GM19463 (cell line): ENCODE data around the gene CIZ1.
"Not testable (repeated sequence)": the region's sequence is repeated elsewhere in the genome, so short reads cannot be mapped to it uniquely, and the experiment has no call there.

Source experiments
- ATAC-seq: cut with Tn5 transposase; IDR thresholded peaks from one replicate; pipeline ENCODE4 v1.9.1; 2021; ENCODE audit warnings: mild to moderate bottlenecking, moderate library complexity; ENCODE audit not compliant: unreplicated experiment

CIZ1 gene

DNA sequence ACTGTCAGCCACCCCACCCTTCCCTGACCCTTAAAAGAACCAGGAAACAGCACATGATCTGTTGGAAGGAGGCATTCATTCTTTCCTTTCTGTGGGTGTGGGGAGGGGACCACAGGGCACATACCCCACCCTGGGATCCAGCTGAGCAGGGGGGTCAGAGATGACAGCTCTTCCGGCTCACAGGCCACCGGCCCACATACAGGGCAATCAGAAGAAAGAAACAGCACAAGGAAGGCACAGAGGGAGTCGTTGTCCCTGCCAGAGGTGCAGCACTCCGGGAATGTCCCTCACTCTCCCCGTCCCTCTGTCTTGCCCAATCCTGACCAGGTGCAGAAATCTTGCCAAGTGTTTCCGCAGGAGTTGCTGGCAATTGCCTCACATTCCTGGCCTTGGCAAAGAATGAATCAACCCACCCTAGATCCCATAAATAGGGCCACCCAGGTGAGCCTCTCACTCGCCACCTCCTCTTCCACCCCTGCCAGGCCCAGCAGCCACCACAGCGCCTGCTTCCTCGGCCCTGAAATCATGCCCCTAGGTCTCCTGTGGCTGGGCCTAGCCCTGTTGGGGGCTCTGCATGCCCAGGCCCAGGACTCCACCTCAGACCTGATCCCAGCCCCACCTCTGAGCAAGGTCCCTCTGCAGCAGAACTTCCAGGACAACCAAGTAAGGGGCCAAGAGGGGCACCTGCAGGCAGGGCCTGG lies 42.2 kb downstream of the CIZ1 start, which contains the start of gene LCN2:
Gene LCN2, plus strand, starts transcription at position 453 of the 701 bp plus-strand sequence. Its CDS starts 73 bp downstream, at position 526.
- no peak for ATAC-seq

DNA sequence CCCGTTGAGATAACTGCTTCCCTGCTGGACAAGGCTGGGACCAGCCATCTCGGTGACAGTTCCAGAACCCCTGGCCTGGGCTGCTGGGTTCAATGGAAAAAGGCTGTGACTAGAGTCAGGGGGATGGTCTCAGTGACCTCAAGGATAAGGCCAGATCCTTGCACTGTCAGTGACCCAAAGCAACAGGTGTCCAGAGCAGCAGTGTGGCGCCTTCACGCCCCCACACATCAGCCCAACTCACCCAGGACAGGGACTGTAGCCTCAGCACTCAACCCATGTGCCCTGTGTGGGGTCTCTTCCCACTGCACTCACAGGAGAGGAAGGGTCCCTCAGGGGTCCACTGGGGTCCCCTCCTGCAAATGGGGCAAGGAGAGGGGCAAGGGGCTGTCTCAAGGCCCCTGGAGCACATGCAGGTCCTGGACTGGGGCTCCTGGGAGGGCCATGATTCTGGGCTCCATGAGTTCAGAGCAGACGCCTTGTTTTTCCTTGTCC lies 42.8 kb downstream of the CIZ1 start:
- no peak for ATAC-seq

DNA sequence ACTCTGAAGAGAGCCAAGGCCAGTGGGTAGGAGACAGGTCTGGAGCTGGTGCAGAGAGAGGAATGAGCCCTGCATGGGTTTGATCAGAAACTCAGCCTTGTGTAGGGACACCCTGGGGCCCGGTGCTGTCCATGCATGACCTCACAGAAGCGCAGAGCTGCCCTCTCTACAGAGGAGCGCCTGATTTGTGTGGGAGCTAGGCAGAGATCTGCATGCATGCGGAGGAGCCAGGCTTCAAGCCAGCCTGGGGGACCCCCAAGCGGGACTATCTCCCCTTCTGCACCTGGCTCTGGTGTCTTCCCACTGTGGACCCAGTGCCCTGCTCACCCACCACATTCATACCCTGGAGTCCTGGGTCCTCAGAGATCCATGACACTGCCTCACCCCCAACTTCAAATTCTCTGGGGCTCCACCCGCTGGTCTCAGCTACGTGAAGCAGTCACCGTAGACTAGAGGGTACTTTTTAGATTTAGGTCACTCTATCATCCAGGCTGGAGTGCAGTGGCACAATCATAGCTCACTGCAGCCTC lies 44.7 kb downstream of the CIZ1 start:
- ATAC-seq = no peak

DNA sequence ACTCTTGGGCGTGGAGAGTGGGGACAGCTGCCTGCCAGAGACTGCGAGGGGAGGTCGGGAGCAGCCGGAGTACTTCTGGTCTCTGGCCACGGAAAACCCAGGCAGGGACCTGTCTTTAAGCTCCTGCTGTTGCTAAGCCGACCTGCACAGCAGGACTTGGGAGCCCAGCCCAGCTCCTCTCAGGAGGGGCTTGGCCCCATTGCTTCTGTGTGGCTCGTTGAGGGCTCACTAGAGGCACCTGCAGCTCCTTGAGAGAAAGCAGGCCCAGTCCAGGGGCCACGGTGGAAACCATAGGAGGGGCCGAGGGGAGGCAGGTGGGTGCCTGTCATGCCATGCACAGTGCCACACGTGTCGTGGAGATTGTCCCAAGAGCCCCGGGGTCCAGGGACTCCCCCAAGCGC lies 45.4 kb downstream of the CIZ1 start:
- no peak for ATAC-seq

DNA sequence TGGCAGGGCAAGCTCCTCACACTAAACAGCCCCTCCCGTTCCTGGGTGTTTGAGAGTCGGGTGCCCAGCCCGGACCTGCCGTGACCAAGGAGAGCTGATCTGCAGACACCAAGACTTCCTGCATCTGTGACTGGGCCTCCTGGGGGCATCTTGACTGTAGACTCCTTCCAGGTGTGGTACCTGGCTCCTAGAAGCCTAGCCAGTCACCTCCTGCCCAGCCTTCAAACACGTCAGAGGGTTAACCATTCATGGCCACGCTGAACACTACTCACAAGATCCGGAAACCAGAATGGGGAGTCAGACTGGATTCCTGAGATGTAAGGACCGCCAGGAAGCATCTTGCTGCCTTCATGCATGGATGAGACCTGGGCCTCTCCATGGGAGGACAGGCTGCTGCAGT lies 45.8 kb downstream of the CIZ1 start:
- ATAC-seq = no peak

DNA sequence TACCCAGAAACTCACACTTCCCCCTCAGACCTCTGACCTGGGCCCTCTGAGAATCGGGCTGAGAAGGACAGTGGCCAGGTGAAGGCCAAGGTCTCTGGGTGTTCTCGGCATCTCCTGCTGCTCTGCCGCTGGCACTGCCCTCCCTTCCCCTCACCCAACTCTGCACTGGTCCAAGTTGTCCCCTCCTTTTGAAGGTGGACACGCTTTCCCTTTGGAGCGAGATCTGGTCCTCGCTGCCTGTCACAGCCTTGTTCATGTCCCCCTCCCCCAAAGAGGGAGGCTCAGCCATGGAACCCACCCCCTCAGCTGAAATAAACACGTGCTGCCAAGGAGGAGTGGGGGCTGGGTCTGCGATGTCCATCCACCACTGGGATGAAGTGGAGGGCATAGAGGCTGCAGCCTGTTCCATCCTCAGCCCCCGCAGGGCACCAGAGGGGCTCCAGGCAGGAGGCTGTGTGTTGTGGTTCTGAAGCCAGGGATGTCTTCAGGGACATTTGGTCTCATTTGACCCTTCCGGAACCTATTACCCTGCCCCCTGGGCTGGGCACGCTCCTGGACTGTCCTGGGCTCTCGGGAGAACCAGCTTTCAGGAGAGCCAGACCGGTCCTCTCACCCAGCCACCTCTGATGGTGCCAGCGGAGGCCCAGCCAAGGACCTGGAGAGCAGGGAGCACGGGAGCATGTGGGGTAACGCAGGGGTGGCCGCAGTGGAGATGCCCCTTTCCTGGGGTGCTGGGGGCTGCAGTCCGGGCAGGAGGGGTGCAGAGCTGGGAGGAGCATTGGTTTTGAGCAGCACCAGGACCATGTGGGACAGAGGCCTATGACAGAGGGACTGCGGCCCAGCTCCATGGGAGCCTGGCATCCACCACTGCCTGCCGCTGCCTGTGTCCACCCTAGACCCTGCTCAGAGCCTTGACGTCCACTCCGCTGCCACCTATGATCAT lies 46.9 kb downstream of the CIZ1 start:
- ATAC-seq = no peak

DNA sequence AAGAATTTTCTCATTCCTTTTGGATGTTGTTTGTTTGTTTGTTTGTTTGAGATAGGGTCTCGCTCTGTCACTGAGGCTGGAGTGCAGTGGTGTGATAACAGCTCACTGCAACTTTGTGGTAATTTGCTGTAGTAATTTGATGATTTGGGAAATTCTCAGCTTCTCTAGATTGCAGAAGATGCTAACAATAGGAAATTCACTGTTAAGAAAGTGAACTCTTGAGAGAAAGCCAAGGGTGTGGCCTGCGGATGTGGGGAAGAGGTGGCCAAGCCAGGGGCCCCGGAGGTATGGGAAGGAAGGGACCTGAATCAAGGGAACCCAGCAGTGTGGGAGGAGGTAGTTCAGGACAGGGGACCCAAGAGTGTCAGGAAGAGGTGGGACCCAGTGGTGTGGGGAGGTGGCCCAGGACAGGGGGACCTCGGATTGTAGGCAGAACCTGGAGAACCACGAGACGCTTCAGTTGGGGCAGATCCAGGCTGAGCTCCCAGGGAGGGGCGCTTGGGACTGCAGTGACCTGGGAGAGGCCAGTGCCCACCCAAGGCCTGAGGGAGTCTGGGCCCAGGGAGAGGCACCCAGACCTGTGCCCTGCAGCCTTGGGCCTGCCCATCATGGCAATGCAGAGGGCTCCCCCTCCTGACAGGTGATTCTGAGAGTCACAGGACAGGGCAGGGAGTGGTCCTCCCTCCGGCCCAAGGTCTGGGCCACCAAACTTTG lies 47.7 kb downstream of the CIZ1 start:
- no peak for ATAC-seq

DNA sequence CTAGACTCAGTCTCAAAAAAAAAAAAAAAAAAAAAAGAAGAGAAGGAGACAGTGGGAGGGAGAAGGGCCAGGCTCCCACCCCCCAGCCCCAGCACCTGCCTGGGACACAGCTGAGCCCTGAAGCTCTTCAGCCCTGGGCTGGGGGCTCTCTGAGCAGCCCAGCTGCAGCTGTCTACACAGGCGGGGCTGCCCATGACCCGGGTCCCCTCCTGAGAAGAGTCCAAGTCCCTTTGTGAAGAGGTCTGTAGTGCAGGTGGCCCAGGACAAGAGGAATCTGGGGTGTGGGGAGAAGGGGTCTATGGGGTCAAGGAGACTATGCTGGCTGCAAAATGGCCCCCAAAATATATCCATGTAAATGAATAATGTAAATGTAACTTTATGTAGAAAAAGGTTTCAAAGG lies 48.8 kb downstream of the CIZ1 start:
- ATAC-seq = no peak

DNA sequence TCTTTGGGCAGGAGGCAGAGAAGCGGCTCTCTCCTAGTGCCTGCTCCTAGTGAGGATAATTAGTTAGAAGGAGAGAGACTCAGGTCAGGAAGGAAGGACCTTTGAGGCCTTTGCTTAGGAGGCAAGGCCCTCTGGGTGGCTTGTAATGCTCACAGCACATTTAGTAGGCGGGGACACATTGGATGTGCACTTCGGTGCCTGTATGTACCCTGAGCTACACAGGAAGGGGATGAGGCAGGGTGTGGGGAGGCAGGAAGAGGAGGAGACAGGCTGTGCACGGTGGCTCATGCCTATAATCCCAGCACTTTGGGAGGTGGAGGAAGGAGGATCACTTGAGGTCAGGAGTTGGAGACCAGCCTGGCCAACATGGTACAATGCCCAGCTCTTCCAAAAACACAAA lies 49.3 kb downstream of the CIZ1 start:
- no peak for ATAC-seq

DNA sequence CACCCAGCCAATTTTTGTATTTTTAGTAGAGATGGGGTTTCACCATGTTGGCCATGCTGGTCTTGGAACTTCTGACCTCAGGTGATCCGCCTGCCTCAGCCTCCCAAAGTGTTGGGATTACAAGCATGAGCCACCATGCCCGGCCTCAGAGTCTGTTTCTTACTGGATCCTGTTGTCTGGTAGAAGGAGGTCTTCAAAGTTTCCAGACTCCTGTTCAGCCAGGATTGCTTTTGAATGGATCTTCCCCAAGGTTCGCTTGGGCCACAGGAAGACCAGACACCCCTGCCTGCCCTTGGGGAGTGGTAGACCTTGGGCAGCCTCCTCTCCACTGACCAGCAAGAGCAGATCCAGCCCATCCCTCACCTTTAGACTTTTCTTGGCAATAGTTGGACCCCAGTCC lies 49.8 kb downstream of the CIZ1 start:
- ATAC-seq = no peak

DNA sequence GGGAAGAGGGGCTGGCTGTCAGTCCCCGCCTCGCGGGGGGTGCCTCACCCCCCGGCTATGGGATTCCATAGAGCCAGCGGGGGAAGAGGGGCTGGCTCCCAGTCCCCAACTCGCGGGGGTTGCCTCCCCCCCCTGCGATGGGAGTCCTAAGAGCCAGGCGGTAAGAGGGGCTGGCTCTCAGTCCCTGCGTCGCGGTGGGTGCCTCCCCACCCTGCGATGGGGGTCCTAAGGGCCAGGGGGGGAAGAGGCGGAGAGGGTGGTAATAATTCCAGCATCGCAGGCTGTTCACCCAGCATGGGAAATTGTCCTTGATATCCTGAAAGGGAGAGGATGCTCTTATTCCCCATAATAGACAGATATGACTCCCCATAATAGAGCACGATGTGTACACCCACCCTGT lies 51.8 kb downstream of the CIZ1 start:
- no peak for ATAC-seq

DNA sequence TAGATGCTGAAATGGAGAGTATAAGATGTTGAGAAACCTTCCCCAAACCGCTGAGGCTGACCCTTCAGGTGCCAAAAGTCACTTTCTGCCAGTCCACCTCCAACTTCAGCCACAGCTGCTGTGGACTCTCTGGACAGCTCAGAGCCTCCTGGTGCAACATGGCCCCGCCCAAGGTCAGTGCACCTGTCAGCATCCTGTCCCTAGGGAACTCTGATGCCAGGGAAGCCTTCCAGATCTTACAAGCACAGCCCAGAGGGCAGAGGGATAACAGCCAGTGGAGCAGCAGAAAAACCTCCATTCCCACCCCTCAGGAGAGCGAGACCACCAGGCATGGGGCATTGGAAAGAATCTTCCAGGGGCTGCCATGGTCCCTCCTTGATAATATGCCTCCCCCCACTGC lies 53.4 kb downstream of the CIZ1 start:
- no peak for ATAC-seq

DNA sequence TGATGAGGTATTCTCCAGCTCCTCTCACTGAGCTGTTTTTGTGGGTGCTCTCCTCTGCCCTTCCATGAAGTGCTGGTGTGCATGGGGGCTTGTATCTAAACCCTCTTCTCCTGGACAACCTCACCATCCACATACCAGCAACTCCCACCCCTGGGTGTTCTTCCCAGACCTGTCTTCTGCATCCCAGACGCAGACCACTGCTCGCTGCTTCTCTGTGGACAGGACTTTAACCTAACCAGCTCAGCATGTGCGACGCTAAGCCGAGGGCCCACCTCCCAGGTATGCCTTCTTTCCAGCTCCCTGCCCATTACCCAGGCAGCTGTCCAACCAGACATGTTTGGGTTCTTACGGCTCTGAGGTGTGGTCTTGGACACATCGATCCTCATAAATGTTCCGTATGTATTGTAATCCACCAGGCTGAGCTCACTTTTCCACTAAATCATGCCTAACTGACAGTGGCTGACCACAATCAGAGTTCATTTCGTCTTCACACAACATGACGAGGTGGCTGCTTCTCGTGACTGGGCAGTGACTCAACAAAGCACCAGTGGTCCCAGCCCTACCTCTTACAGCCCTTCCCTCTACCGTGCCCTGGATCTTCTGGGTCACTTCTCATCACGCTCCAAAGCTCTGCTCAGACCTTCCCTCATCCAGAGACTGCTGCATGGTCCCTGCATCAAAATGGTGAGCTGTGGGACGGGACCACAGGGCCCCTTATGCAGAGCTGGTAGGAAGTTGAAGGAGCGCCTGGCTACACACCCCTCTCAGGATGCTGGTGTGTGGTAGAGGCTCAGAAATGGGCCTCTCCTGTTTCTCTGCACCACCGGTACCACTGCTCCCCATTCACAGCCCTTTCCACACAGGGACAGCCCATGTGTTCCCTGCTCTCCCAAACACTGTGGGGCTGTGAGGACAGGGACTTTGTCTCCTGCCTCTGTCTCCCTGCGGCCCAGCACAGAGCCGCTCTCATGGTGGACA lies 54.3 kb downstream of the CIZ1 start:
- ATAC-seq = no peak

DNA sequence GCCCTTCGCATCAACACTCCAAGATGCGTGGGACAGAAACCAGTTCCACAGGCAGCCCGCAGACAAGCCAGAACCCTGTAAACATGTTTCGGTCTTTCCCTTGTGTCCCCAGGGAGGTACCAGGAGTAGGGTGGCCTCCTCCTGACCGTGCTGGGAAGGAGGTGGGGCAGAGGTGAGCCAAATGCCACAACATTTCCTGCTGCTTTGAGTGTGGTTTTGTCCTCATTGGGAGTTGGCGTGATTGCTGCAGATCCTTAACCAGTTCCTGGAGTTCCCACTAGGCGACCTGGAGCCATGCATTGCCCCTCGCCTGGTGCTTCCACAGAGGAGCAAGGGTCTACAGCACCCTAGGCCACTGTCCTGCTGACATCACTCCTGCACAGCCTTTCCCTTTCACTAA lies 55.8 kb downstream of the CIZ1 start:
- ATAC-seq = not testable (repeated sequence)

DNA sequence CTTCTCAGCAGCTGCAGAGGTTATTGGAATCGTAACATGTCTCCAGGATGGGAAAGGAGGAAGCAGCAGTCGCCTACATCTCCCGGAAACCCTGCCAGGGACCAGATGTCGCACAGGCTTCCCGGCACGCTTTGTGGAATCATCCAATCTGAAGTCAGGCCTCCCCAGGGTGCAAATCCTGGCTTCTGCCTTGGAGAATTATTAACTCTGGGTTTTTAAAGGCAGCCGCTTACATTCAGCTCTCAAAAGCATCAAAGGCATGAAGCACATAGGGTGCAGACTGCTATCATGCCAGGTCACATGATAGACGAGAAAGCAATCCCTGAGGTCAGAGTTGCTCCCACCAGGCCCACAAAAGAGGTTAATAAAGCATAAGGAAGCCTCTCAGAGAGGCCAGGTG lies 59.2 kb downstream of the CIZ1 start:
- ATAC-seq = not testable (repeated sequence)

DNA sequence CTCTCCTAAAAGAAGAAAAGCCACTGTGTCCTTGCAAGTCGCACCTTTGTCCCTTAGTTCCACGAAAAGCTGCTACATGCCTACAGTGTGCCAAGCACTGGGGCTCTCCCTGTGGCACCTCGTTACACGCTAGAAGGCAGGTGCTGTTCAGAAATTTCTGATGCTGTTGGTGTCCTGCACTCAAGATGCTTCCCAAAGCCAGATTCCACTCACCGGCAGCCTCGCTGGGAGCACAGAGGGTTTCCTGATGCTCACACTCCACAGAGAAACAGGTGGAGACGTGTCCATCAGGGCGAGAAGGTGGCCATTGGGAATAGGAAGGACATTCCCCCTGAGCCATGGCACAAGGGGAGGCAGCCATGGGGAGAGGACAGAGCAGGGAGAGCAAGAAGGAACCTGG lies 60.0 kb downstream of the CIZ1 start:
- not testable (repeated sequence) for ATAC-seq

DNA sequence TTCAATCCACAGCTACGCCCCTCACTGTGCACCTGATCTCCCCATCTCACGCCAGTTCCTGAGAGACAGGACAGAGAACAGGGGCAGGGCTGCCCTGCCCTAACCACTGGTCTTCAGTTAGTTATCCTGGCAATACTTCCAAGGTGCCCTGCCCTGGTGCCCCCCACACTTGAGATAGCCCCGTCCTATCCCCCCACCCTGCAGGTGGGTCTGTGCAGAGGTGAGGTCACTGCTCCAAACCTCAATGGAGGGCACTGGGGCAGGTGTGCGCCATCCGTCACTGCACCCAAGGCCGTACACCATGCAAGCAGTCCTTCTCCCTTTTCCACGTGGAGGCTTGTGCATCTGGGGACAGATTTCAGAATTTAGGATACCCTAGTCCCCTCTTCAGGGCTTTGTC lies 60.7 kb downstream of the CIZ1 start:
- not testable (repeated sequence) for ATAC-seq

DNA sequence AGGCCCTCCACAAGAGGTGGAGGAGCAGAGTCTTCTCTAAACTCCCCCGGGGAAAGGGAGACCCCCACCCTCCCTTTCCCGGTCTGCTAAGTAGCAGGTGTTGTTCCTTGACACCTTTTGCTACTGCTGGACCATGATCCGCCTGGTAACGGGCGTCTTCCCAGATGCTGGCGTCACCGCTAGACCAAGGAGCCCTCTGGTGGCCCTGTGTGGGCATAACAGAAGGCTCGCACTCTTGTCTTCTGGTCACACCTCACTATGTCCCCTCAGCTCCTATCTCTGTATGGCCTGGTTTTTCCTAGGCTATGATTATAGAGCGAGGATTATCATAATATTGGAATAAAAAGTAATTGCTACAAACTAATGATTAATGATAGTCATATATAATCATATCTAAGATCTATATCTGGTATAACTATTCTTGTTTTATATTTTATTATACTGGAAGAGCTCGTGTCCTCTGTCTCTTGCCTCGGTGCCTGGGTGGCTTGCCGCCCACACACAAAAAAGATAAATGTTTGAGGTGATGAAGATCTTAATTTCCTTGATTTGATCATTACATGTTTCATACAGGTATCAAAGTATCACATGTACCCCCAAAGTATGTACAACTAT lies 61.3 kb downstream of the CIZ1 start:
- ATAC-seq = not testable (repeated sequence)

DNA sequence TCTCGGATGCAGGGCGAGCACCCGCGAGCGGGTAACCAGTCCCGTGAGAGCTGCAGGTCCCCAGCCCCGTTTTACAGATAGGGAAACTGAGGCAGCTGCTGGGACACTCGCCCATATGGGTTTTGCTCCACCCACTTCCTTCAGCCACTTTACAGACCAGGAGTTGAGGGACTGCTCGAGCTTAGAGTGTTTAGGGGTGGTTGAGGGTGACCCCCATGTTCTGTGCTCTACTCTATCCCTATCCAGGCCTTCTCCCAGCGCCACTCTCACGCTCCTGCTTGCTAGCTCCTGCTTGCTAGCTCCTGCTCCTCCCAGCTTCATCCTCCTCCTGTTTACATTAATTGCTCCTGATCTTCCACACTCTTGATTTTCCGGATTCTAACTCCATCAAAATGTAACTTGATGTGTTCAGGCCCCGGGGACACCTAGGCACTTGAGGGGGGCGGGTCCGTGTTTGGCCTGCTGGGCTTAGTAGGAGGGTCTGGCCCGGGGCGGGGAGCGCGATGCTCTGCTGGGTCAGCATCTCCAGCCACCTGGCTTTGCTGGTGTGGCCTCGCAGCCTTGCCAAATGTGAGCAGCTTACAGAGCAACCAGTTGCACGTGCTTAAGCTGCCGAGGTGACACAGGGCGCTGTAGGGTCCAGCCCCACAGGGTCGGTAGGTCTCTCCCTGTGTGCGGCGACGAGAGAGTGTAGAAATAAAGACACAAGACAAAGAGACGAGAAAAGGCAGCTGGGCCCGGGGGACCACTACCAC lies 62.4 kb downstream of the CIZ1 start:
- ATAC-seq = no peak
